K562 (cell line): Measurements from ENCODE around the gene SZT2. TPM values are rescaled to one million over a fixed set of nuclear protein-coding genes. Genes with fewer than 3 reads are reported as not detected.

ENCODE experiments used
- ATAC-seq: fragments of 200-7000 bp; cut with Tn5 transposase; 3 replicates; pipeline ENCODE4 v1.9.1; 2020; ENCODE audit warnings: moderate library complexity
- BruUV-seq: library from RNA; stranded (reverse); fragments of 400-500 nt; replicated peaks from 2 replicates; lab custom pipeline; 2021; lab: Mats Ljungman, UMichigan
- CTCF ChIA-PET: fragments of 300-600 bp; formaldehyde crosslinking; extraction: SDS; loops from one replicate; lab custom pipeline; 2021; ENCODE audit warnings: low intra/inter-chr PET ratio; lab: Yijun Ruan, JAX
- POLR2A ChIA-PET: fragments of 300-600, 350-650 bp; sonication (Branson Sonifier 250); formaldehyde crosslinking; extraction: SDS; loops from one replicate; lab custom pipeline; 2021; ENCODE audit warnings: antibody characterized with exemption, inconsistent platforms; lab: Yijun Ruan, JAX
- DNase-seq, 4 experiments: peaks; one replicate each; pipeline versions ENCODE4 v3.0.0 to v3.0.0-alpha.2; 2011 to 2018; ENCODE audit warnings: low spot score in 3 of 4, mixed read lengths in 3 of 4; ENCODE audit errors: extremely low read depth in 1 of 4
- FAIRE-seq: peaks from 2 replicates; lab custom pipeline; 2011; peaks lifted over from hg19 to GRCh38; lab: Jason Lieb, UNC
- H2AFZ ChIP-seq: 2 replicates; pipeline ENCODE4 v1.6.0; 2011; ENCODE audit warnings: low read depth, low read length, control low read depth, inconsistent platforms
- H3K27ac ChIP-seq: fragments of 200-600 bp; 3 replicates; pipeline ENCODE4 v1.8.0; 2011; ENCODE audit warnings: low read depth, mild to moderate bottlenecking, control low read depth, inconsistent platforms, low read length, moderate library complexity, mixed read lengths; ENCODE audit errors: extremely low read depth
- H3K27me3 ChIP-seq, 2 experiments: fragments of 300-600 bp in 1 of 2; 2 replicates in 1 of 2; 3 replicates in 1 of 2; pipeline versions ENCODE4 v1.6.0 to v1.8.0; 2011; ENCODE audit warnings: inconsistent platforms in 2 of 2, low read length in 2 of 2, mild to moderate bottlenecking in 1 of 2, mixed read lengths in 1 of 2, moderate library complexity in 1 of 2; ENCODE audit not compliant: control insufficient read depth in 2 of 2, insufficient read depth in 2 of 2
- H3K36me3 ChIP-seq: fragments of 300-600 bp; 3 replicates; pipeline ENCODE4 v1.8.0; 2011; ENCODE audit warnings: mild to moderate bottlenecking, low read length, inconsistent platforms; ENCODE audit not compliant: control insufficient read depth, insufficient read depth
- H3K4me1 ChIP-seq, 2 experiments: fragments of 200-600 bp in 1 of 2; replicated peaks in 1 of 2; 2 replicates in 1 of 2; 3 replicates in 1 of 2; pipeline versions ENCODE4 v1.5.1 to v1.8.0; 2011; ENCODE audit warnings: inconsistent platforms in 2 of 2, low read length in 2 of 2, mild to moderate bottlenecking in 1 of 2, mixed read lengths in 1 of 2, moderate library complexity in 1 of 2; ENCODE audit not compliant: control insufficient read depth in 2 of 2, insufficient read depth in 2 of 2
- H3K4me2 ChIP-seq: 2 replicates; pipeline ENCODE4 v1.6.1; 2011; ENCODE audit warnings: low read length, control low read depth, inconsistent platforms, mixed read lengths; ENCODE audit not compliant: insufficient read depth
- H3K4me3 ChIP-seq: fragments of 200-600 bp; sonication (generic), shearing (Covaris generic); 2 replicates; pipeline ENCODE4 v1.5.1; 2016; ENCODE audit warnings: control low read depth, inconsistent platforms
- H3K79me2 ChIP-seq: fragments of 200-600 bp; 3 replicates; pipeline ENCODE4 v1.8.0; 2011; ENCODE audit warnings: low read length, inconsistent platforms; ENCODE audit not compliant: control insufficient read depth, insufficient read depth
- H3K9ac ChIP-seq, 2 experiments: 2 replicates each; pipeline versions ENCODE4 v1.6.0 to v1.6.1; 2011; ENCODE audit warnings: low read depth in 2 of 2, low read length in 2 of 2, control low read depth in 1 of 2, inconsistent platforms in 1 of 2, mild to moderate bottlenecking in 1 of 2, mixed read lengths in 1 of 2; ENCODE audit not compliant: insufficient read depth in 1 of 2
- H3K9me1 ChIP-seq: one replicate; pipeline ENCODE4 v1.6.0; 2011; ENCODE audit warnings: inconsistent platforms, mild to moderate bottlenecking, low read length, moderate library complexity; ENCODE audit not compliant: control insufficient read depth, insufficient read depth
- H3K9me3 ChIP-seq: replicated peaks from 2 replicates; pipeline ENCODE4 v1.5.1; 2011; ENCODE audit warnings: low read depth, low read length, inconsistent platforms; ENCODE audit not compliant: control insufficient read depth, insufficient read depth
- H4K20me1 ChIP-seq: replicated peaks from 2 replicates; pipeline ENCODE4 v1.6.1; 2011; ENCODE audit warnings: low read length, inconsistent platforms, mixed read lengths; ENCODE audit not compliant: control insufficient read depth, insufficient read depth
- ATF3 ChIP-seq, 2 experiments: fragments of 450-650 bp in 1 of 2; sonication (generic) in 1 of 2; formaldehyde crosslinking in 1 of 2; IDR thresholded peaks in 1 of 2; conservative IDR thresholded peaks in 1 of 2; 2 replicates each; pipeline versions ENCODE4 v1.6.1 to v1.8.1; 2016 to 2023; ENCODE audit warnings: mild to moderate bottlenecking in 2 of 2, moderate library complexity in 2 of 2, inconsistent platforms in 1 of 2, missing genetic modification reagents in 1 of 2
- CEBPB ChIP-seq: fragments of 450-650 bp; IDR thresholded peaks from 2 replicates; pipeline ENCODE4 v1.6.1; 2016; ENCODE audit warnings: missing genetic modification characterization, missing compliant biosample characterization
- CEBPG ChIP-seq, 3 experiments: fragments of 200-800 bp in 1 of 3; sonication (Bioruptor generic) in 1 of 3; sonication (generic) in 1 of 3; formaldehyde crosslinking in 1 of 3; IDR thresholded peaks in 2 of 3; conservative IDR thresholded peaks in 1 of 3; 2 replicates each; pipeline versions ENCODE4 v1.6.1 to v1.8.0; 2016 to 2022; ENCODE audit warnings: missing compliant biosample characterization in 2 of 3, missing genetic modification characterization in 2 of 3, mild to moderate bottlenecking in 1 of 3, missing genetic modification reagents in 1 of 3
- MYBL2 ChIP-seq, 2 experiments: fragments of 450-650 bp in 1 of 2; sonication (generic) in 1 of 2; formaldehyde crosslinking in 1 of 2; IDR thresholded peaks; 2 replicates each; pipeline versions ENCODE4 v1.6.1 to v1.8.1; 2017 to 2022; ENCODE audit warnings: borderline replicate concordance in 1 of 2, inconsistent platforms in 1 of 2, low read depth in 1 of 2, mild to moderate bottlenecking in 1 of 2, missing genetic modification reagents in 1 of 2, moderate library complexity in 1 of 2
- PTBP1 ChIP-seq: fragments of 200-400 bp; formaldehyde crosslinking; IDR thresholded peaks from 2 replicates; pipeline ENCODE4 v1.6.1; 2017; ENCODE audit warnings: low read depth, low read length
- THRB ChIP-seq: fragments of 450-650 bp; formaldehyde crosslinking; conservative IDR thresholded peaks from 2 replicates; pipeline ENCODE4 v1.4.0; 2022; ENCODE audit warnings: mild to moderate bottlenecking, missing genetic modification characterization
- ZSCAN32 ChIP-seq: fragments of 450-650 bp; formaldehyde crosslinking; IDR thresholded peaks from 2 replicates; pipeline ENCODE4 v1.4.0; 2020; ENCODE audit warnings: mild to moderate bottlenecking, moderate library complexity
- WGBS: fragments of 100-300 bp; shearing (Covaris generic); methylation state at CpG from one replicate; pipeline ENCODE4 v1.1.6; 2016; ENCODE audit warnings: low coverage, mixed read lengths; ENCODE audit not compliant: insufficient coverage; ENCODE audit errors: missing lambda C conversion rate; 5-methylcytosine and 5-hydroxymethylcytosine counted together
- in situ Hi-C: fragments of 300-500 bp; cut with MboI; formaldehyde crosslinking; loops from 4 replicates; pipeline ENCODE4 v1.15.0; 2018; ENCODE audit warnings: inconsistent platforms, mixed read lengths
- intact Hi-C: fragments of 100-400 bp; cut with micrococcal nuclease; formaldehyde crosslinking; loops from 2 replicates; pipeline ENCODE4 v1.14.2; 2022
- polyA plus RNA-seq, 8 experiments: library from polyadenylated mRNA; depleted of rRNA in 4 of 8; stranded (reverse) in 5 of 8; unstranded in 3 of 8; fragments of >200 nt; fragmentation: Nextera tagmentation in 2 of 8; fragmentation: Illumina TruSeq in 1 of 8; extraction: Ambion mirVana in 2 of 8; extraction: Trizol in 1 of 8; gene quantifications; 2 replicates each; pipeline versions ENCODE4 v1.2.1 to v1.2.3, GENCODE V29; 2011 to 2014; ENCODE audit warnings: inconsistent platforms in 1 of 8, missing spikeins in 1 of 8
- total RNA-seq, 7 experiments: library from RNA; depleted of rRNA in 6 of 7; stranded (reverse); fragments of >200 nt in 6 of 7; fragmentation: Illumina TruSeq in 2 of 7; extraction: Trizol in 2 of 7; gene quantifications; 2 replicates each; pipeline versions ENCODE4 v1.2.1 to v1.2.3, GENCODE V29; 2011 to 2021; ENCODE audit warnings: low replicate concordance in 1 of 7
- TF ChIP-seq, protein P1 (sequence below): fragments of 450-650 bp; formaldehyde crosslinking; IDR thresholded peaks from 2 replicates; pipeline ENCODE4 v1.4.0; 2022; ENCODE audit warnings: mild to moderate bottlenecking, moderate library complexity
- TF ChIP-seq, protein P2 (sequence below): fragments of 450-650 bp; IDR thresholded peaks from 2 replicates; pipeline ENCODE4 v1.6.1; 2016; ENCODE audit warnings: missing biosample characterization, missing genetic modification characterization

SZT2 gene
- total and polyA plus RNA-seq, 9 of the 15 experiments (the other 6 are each of a cell fraction or from before 2014, with no cell fraction given): 0.88 to 31.0 (median 12.8) TPM

DNA sequence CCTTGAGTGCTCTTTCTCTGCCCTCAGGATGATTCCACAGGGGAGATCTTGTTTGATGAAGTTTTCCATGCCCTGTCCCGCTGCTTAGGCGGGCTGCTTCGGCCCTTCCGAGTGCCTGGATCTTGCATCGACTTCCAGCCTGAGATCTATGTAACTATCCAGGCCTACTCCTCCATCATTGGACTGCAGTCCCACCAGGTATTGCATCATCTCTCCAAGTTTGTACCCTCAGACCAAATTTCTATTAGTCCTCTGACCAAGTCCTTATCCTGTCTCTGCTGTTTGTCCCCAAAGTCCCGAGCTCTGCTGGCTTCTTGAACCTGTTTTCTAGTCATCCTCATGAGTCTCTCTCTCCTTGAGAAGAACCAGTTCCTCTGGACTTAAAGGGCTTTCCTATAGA lies 14.7 kb downstream of the SZT2 start:
- Histone ChIP-seq H3K36me3 (peaks cover 39% of the 10 kb centered on the region), H3K27ac (no peak overlapping the region), H3K27me3 (no peaks in the 10 kb centered on the region), H3K9me1 (no peaks in the 10 kb centered on the region), H2AFZ (no peak overlapping the region), H3K4me1 (peaks cover 11 to 22% of the 10 kb centered on the region in 2 experiments; a peak in 4 of 5 replicates), H4K20me1 (peaks cover 27% of the 10 kb centered on the region), H3K9me3 (no peaks in the 10 kb centered on the region), H3K4me3 (no peak overlapping the region), H3K4me2 (no peak overlapping the region), H3K9ac (peak overlapping the region in 1 of 2 experiments; percentile 18; a peak in 1 of 4 replicates), H3K79me2 (no peaks in the 10 kb centered on the region)
- 90% methylated on average over 6 of the region's 6 CpGs for WGBS
- ChIA-PET POLR2A (no interaction called here), CTCF (no interaction called here)
- intact Hi-C loops (no loop called here), in situ Hi-C loops (no loop called here)
- no peak for ATAC-seq
- TF ChIP-seq CEBPG (CRISPR knock-in tag; IDR thresholded peaks at IDR 0.05) (peak; percentile 64), CEBPG (tag; conservative IDR thresholded peaks at IDR 0.05 in 1 of 2, IDR thresholded peaks at IDR 0.05 in 1 of 2) (peak; percentile 84 to 92), PTBP1 (no peak), ZSCAN32 (peak; percentile 79; the same call in 1 of the 2 replicates), MYBL2 (IDR thresholded peaks at IDR 0.05; ENCODE audit: low read depth) (no peak), MYBL2 (CRISPR knock-in tag; IDR thresholded peaks at IDR 0.05; ENCODE audit: borderline replicate concordance) (no peak), ATF3 (IDR thresholded peaks at IDR 0.05) (peak; percentile 87), ATF3 (CRISPR knock-in tag; conservative IDR thresholded peaks at IDR 0.05) (no peak), CEBPB (tag) (peak; percentile 82), THRB (no peak)
- TF ChIP-seq, protein P1, sequence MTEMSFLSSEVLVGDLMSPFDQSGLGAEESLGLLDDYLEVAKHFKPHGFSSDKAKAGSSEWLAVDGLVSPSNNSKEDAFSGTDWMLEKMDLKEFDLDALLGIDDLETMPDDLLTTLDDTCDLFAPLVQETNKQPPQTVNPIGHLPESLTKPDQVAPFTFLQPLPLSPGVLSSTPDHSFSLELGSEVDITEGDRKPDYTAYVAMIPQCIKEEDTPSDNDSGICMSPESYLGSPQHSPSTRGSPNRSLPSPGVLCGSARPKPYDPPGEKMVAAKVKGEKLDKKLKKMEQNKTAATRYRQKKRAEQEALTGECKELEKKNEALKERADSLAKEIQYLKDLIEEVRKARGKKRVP (CRISPR knock-in tag): peak; percentile 84
- TF ChIP-seq, protein P2, sequence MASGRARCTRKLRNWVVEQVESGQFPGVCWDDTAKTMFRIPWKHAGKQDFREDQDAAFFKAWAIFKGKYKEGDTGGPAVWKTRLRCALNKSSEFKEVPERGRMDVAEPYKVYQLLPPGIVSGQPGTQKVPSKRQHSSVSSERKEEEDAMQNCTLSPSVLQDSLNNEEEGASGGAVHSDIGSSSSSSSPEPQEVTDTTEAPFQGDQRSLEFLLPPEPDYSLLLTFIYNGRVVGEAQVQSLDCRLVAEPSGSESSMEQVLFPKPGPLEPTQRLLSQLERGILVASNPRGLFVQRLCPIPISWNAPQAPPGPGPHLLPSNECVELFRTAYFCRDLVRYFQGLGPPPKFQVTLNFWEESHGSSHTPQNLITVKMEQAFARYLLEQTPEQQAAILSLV (tag): peak; percentile 66; the same call in 1 of the 2 replicates
- DNase-seq: no peak
- no TSS peak for BruUV-seq
- FAIRE-seq: no peak
